ENCODE data around the gene TRMT44. TPM values are rescaled to one million over a fixed set of nuclear protein-coding genes. Genes with fewer than 3 reads are reported as not detected.

The TRMT44 gene
- total RNA-seq, 1 donor from 2014 or later, result 17.9 TPM

- TF ChIP-seq CTCF (conservative IDR thresholded peaks at IDR 0.05; ENCODE audit: low read depth, low read length), result no peak
- H3K4me3 ChIP-seq (ENCODE audit: low read depth, low read length), result no peak overlapping the region
- DNase-seq (ENCODE audit: low read depth), result no peak
These were observed 17.8 kb upstream of the TRMT44 start for GRCh38 chr4:8422786-8423185.

- H3K4me3 ChIP-seq (ENCODE audit: low read depth, low read length), result peak overlapping the region; percentile 83
- TF ChIP-seq CTCF (conservative IDR thresholded peaks at IDR 0.05; ENCODE audit: low read depth, low read length), result no peak
- DNase-seq (ENCODE audit: low read depth), result no peak
These were observed 13.3 kb upstream of the TRMT44 start for GRCh38 chr4:8427262-8427661.

GRCh38 chr4:8427761-8428287 is 12.8 kb upstream of the TRMT44 start:
- no peak for TF ChIP-seq CTCF (conservative IDR thresholded peaks at IDR 0.05; ENCODE audit: low read depth, low read length)
- DNase-seq (ENCODE audit: low read depth), result no peak

GRCh38 chr4:8428288-8429097 is 12.1 kb upstream of the TRMT44 start:
- DNase-seq (ENCODE audit: low read depth), result no peak
- TF ChIP-seq CTCF (conservative IDR thresholded peaks at IDR 0.05; ENCODE audit: low read depth, low read length), result peak; percentile 59

More at GRCh38 chr4:8427761-8428287, 12.8 kb upstream of the TRMT44 start:
- peak overlapping the region; percentile 83 for H3K4me3 ChIP-seq (ENCODE audit: low read depth, low read length)

GRCh38 chr4:8431553-8431952 is 9.0 kb upstream of the TRMT44 start:
- no peak for DNase-seq (ENCODE audit: low read depth)
- TF ChIP-seq CTCF (conservative IDR thresholded peaks at IDR 0.05; ENCODE audit: low read depth, low read length), result no peak
- no peak overlapping the region for H3K4me3 ChIP-seq (ENCODE audit: low read depth, low read length)

More at GRCh38 chr4:8428288-8429097, 12.1 kb upstream of the TRMT44 start:
- peak overlapping the region; percentile 83 for H3K4me3 ChIP-seq (ENCODE audit: low read depth, low read length)

GRCh38 chr4:8433136-8433535 is 7.4 kb upstream of the TRMT44 start:
- no peak for DNase-seq (ENCODE audit: low read depth)
- no peak for TF ChIP-seq CTCF (conservative IDR thresholded peaks at IDR 0.05; ENCODE audit: low read depth, low read length)
- H3K4me3 ChIP-seq (ENCODE audit: low read depth, low read length), result no peak overlapping the region
